Neutrophil (primary cell): ENCODE data around the gene MTHFD1.

Experiments used
- H3K27ac ChIP-seq: fragments of 200-600 bp; sonication (generic); 2 replicates; pipeline ENCODE4 v1.5.1; 2016; ENCODE audit warnings: mild to moderate bottlenecking, moderate library complexity
- H3K27me3 ChIP-seq: fragments of 200-600 bp; sonication (generic); 2 replicates; pipeline ENCODE4 v1.6.0; 2016; ENCODE audit warnings: mild to moderate bottlenecking
- H3K36me3 ChIP-seq: fragments of 200-600 bp; sonication (generic); 2 replicates; pipeline ENCODE4 v1.5.1; 2017
- H3K4me1 ChIP-seq, 2 experiments: fragments of 200-600 bp in 1 of 2; sonication (generic) in 1 of 2; 1 replicate in 1 of 2; 2 replicates in 1 of 2; pipeline versions ENCODE4 v1.5.1 to v1.6.1; 2013 to 2016; ENCODE audit warnings: low read depth in 1 of 2, low read length in 1 of 2, mild to moderate bottlenecking in 1 of 2, moderate library complexity in 1 of 2; ENCODE audit not compliant: control insufficient read depth in 1 of 2, insufficient read depth in 1 of 2
- H3K4me3 ChIP-seq, 2 experiments: fragments of 200-600 bp in 1 of 2; sonication (generic) in 1 of 2; 1 replicate in 1 of 2; 2 replicates in 1 of 2; pipeline ENCODE4 v1.5.1; 2013 to 2016; ENCODE audit warnings: low read depth in 1 of 2, low read length in 1 of 2, mild to moderate bottlenecking in 1 of 2, moderate library complexity in 1 of 2
- H3K9me3 ChIP-seq: fragments of 200-600 bp; sonication (generic); 2 replicates; pipeline ENCODE4 v1.5.1; 2016
- CTCF ChIP-seq: fragments of 200-600 bp; sonication (generic); IDR thresholded peaks from 2 replicates; pipeline ENCODE4 v1.5.1; 2016; ENCODE audit warnings: antibody characterized with exemption

Gene MTHFD1

GRCh38 chr14:64504897-64505794 lies 117.0 kb downstream of the MTHFD1 start:
- no peak for TF ChIP-seq CTCF
- peak overlapping the region; percentile 89 to 93 for H3K4me3 ChIP-seq
- H3K4me1 ChIP-seq = peaks cover 24 to 38% of the 10 kb centered on the region in 2 experiments
- H3K27ac ChIP-seq = peak overlapping the region; percentile 98
- no peaks in the 10 kb centered on the region for H3K36me3 ChIP-seq
- peaks cover 22% of the 10 kb centered on the region for H3K27me3 ChIP-seq
- H3K9me3 ChIP-seq = no peaks in the 10 kb centered on the region

GRCh38 chr14:64506721-64507120 lies 118.6 kb downstream of the MTHFD1 start:
- H3K36me3 ChIP-seq = no peaks in the 10 kb centered on the region
- H3K4me3 ChIP-seq = no peak overlapping the region
- peaks cover 14% of the 10 kb centered on the region for H3K27me3 ChIP-seq
- peaks cover 35 to 52% of the 10 kb centered on the region in 2 experiments for H3K4me1 ChIP-seq
- no peak for TF ChIP-seq CTCF
- H3K9me3 ChIP-seq = no peaks in the 10 kb centered on the region
- peak overlapping the region; percentile 36 for H3K27ac ChIP-seq

- H3K27ac ChIP-seq = no peak overlapping the region
- H3K4me1 ChIP-seq = peaks cover 34 to 54% of the 10 kb centered on the region in 2 experiments
Measured at GRCh38 chr14:64507376-64508156, 119.4 kb downstream of the MTHFD1 start.

GRCh38 chr14:64508215-64508776 lies 120.1 kb downstream of the MTHFD1 start:
- H3K4me1 ChIP-seq = peaks cover 27 to 47% of the 10 kb centered on the region in 2 experiments
- H3K9me3 ChIP-seq = no peaks in the 10 kb centered on the region
- no peaks in the 10 kb centered on the region for H3K27me3 ChIP-seq
- TF ChIP-seq CTCF = no peak
- no peak overlapping the region for H3K4me3 ChIP-seq
- H3K36me3 ChIP-seq = no peaks in the 10 kb centered on the region
- H3K27ac ChIP-seq = no peak overlapping the region

More at GRCh38 chr14:64507376-64508156, 119.4 kb downstream of the MTHFD1 start:
- H3K27me3 ChIP-seq = peaks cover 6% of the 10 kb centered on the region
- no peaks in the 10 kb centered on the region for H3K9me3 ChIP-seq
- H3K4me3 ChIP-seq = no peak overlapping the region
- H3K36me3 ChIP-seq = no peaks in the 10 kb centered on the region
- no peak for TF ChIP-seq CTCF

GRCh38 chr14:64509036-64509435 lies 120.9 kb downstream of the MTHFD1 start:
- no peak overlapping the region for H3K4me3 ChIP-seq
- H3K27me3 ChIP-seq = no peaks in the 10 kb centered on the region
- H3K27ac ChIP-seq = no peak overlapping the region
- peaks cover 27 to 45% of the 10 kb centered on the region in 2 experiments for H3K4me1 ChIP-seq
- H3K36me3 ChIP-seq = no peaks in the 10 kb centered on the region
- no peaks in the 10 kb centered on the region for H3K9me3 ChIP-seq
- TF ChIP-seq CTCF = no peak
